Left kidney (tissue), 8 donors: ENCODE measurements around the gene PARN. TPM values are rescaled to one million over a fixed set of nuclear protein-coding genes. Genes with fewer than 3 reads are reported as not detected.
"Not testable (repeated sequence)": the region's sequence is repeated elsewhere in the genome, so short reads cannot be mapped to it uniquely, and the experiment has no call there.

ENCODE experiments used
- DNase-seq: peaks from one replicate; pipeline ENCODE4 v3.0.0-alpha.2; 2013
- long read RNA-seq, 8 donors: transcript quantifications; one replicate each; lab custom pipeline, GENCODE V29; 2026
- polyA plus RNA-seq: library from polyadenylated mRNA; unstranded; fragments of 120-200 nt; gene quantifications from one replicate; pipeline ENCODE4 v1.2.1, GENCODE V29; 2013; ENCODE audit not compliant: insufficient read length

Gene PARN
- 43.5 TPM for polyA plus RNA-seq
- long read RNA-seq, donor 1, partial matches to known transcripts: 0 of 3 reads
- long read RNA-seq, donor 1, other reads (novel, unspliced or antisense): 0 of 3 reads
- long read RNA-seq, donor 2: 0 reads
- long read RNA-seq, donor 3, partial matches to known transcripts: 0 of 1 reads
- long read RNA-seq, donor 3, other reads (novel, unspliced or antisense): 0 of 1 reads
- long read RNA-seq, donor 4: 0 reads
- long read RNA-seq, donor 5, partial matches to known transcripts: 0 of 4 reads
- long read RNA-seq, donor 5, other reads (novel, unspliced or antisense): 0 of 4 reads
- long read RNA-seq, donor 6, partial matches to known transcripts: 0 of 2 reads
- long read RNA-seq, donor 6, other reads (novel, unspliced or antisense): 0 of 2 reads
- long read RNA-seq, donor 7, partial matches to known transcripts: 0 of 3 reads
- long read RNA-seq, donor 7, other reads (novel, unspliced or antisense): 0 of 3 reads
- long read RNA-seq, donor 8, partial matches to known transcripts: 0 of 2 reads
- long read RNA-seq, donor 8, other reads (novel, unspliced or antisense): 0 of 2 reads

- peak; percentile 93 for DNase-seq
Observed at GRCh38 chr16:14629919-14630619, at the start of gene PARN. PARN (minus strand) TSS chr16:14630260; CDS start chr16:14630125, 135 bp downstream.

- no peak for DNase-seq
Observed at GRCh38 chr16:14678748-14679497, 48.9 kb upstream of the PARN start.

GRCh38 chr16:14677627-14678026, 47.6 kb upstream of the PARN start:
- no peak for DNase-seq

GRCh38 chr16:14676633-14677032, 46.6 kb upstream of the PARN start:
- no peak for DNase-seq

- DNase-seq: no peak
Observed at GRCh38 chr16:14672403-14672971, 42.4 kb upstream of the PARN start.

- DNase-seq: no peak
Observed at GRCh38 chr16:14669776-14670175, 39.7 kb upstream of the PARN start.

GRCh38 chr16:14668556-14669223, 38.6 kb upstream of the PARN start:
- DNase-seq: no peak

- DNase-seq: no peak
Observed at GRCh38 chr16:14667347-14668266, 37.5 kb upstream of the PARN start.

GRCh38 chr16:14658063-14658462, 28.0 kb upstream of the PARN start:
- no peak for DNase-seq

GRCh38 chr16:14652726-14653125, 22.7 kb upstream of the PARN start:
- DNase-seq: no peak

GRCh38 chr16:14650629-14651028, 20.6 kb upstream of the PARN start:
- no peak for DNase-seq

- no peak for DNase-seq
Observed at GRCh38 chr16:14649816-14650215, 19.8 kb upstream of the PARN start.

- DNase-seq: no peak
Observed at GRCh38 chr16:14641926-14642325, 11.9 kb upstream of the PARN start.

GRCh38 chr16:14641206-14641605, 11.1 kb upstream of the PARN start:
- no peak for DNase-seq

GRCh38 chr16:14640538-14640937, 10.5 kb upstream of the PARN start:
- no peak for DNase-seq

GRCh38 chr16:14636951-14637240, 6.8 kb upstream of the PARN start:
- DNase-seq: not testable (repeated sequence)

- DNase-seq: not testable (repeated sequence)
Observed at GRCh38 chr16:14636179-14636950, 6.3 kb upstream of the PARN start.

- DNase-seq: no peak
Observed at GRCh38 chr16:14635395-14636165, 5.5 kb upstream of the PARN start.

GRCh38 chr16:14634389-14634725, 4.3 kb upstream of the PARN start:
- no peak for DNase-seq
